GM19099 (cell line): Measurements from ENCODE around the gene IGSF11.

Experiments used
- POLR2A ChIP-seq: IDR thresholded peaks from 3 replicates; pipeline ENCODE4 v1.6.1; 2011; ENCODE audit warnings: low read depth; ENCODE audit not compliant: insufficient read length; ENCODE audit errors: extremely low read depth

Gene IGSF11

GRCh38 chr3:118973050-118973449 is 61.6 kb downstream of the IGSF11 start:
- no peak for TF ChIP-seq POLR2A

- no peak for TF ChIP-seq POLR2A
These were observed 63.8 kb downstream of the IGSF11 start for GRCh38 chr3:118970819-118971218.

- no peak for TF ChIP-seq POLR2A
These were observed 66.0 kb downstream of the IGSF11 start for GRCh38 chr3:118968640-118969039.

- no peak for TF ChIP-seq POLR2A
These were observed 66.5 kb downstream of the IGSF11 start for GRCh38 chr3:118968111-118968510.

GRCh38 chr3:118966700-118967099 is 67.9 kb downstream of the IGSF11 start:
- TF ChIP-seq POLR2A, result no peak

GRCh38 chr3:118963711-118964110 is 70.9 kb downstream of the IGSF11 start:
- no peak for TF ChIP-seq POLR2A

- no peak for TF ChIP-seq POLR2A
These were observed 73.7 kb downstream of the IGSF11 start for GRCh38 chr3:118960876-118961450.

- no peak for TF ChIP-seq POLR2A
These were observed 78.6 kb downstream of the IGSF11 start for GRCh38 chr3:118955914-118956556.

GRCh38 chr3:118951089-118951488 is 83.6 kb downstream of the IGSF11 start:
- no peak for TF ChIP-seq POLR2A

GRCh38 chr3:118949113-118949760 is 85.4 kb downstream of the IGSF11 start:
- TF ChIP-seq POLR2A, result no peak

- TF ChIP-seq POLR2A, result no peak
These were observed 86.5 kb downstream of the IGSF11 start for GRCh38 chr3:118948146-118948545.

GRCh38 chr3:118946449-118946848 is 88.2 kb downstream of the IGSF11 start:
- TF ChIP-seq POLR2A, result no peak

GRCh38 chr3:118945834-118946233 is 88.8 kb downstream of the IGSF11 start:
- no peak for TF ChIP-seq POLR2A

GRCh38 chr3:118943597-118943996 is 91.0 kb downstream of the IGSF11 start:
- TF ChIP-seq POLR2A, result no peak

GRCh38 chr3:118942671-118943070 is 92.0 kb downstream of the IGSF11 start:
- no peak for TF ChIP-seq POLR2A

GRCh38 chr3:118942195-118942594 is 92.5 kb downstream of the IGSF11 start:
- TF ChIP-seq POLR2A, result no peak
